Activated T-helper 1 cell treated with Interleukin-2 at 50 U/mL for 16 hours (primary cell): Measurements from ENCODE around the gene SHANK1.

ENCODE experiments used
- DNase-seq: peaks from one replicate; pipeline ENCODE4 v3.0.0-alpha.2; 2020; ENCODE audit warnings: low read depth

The SHANK1 gene

DNA sequence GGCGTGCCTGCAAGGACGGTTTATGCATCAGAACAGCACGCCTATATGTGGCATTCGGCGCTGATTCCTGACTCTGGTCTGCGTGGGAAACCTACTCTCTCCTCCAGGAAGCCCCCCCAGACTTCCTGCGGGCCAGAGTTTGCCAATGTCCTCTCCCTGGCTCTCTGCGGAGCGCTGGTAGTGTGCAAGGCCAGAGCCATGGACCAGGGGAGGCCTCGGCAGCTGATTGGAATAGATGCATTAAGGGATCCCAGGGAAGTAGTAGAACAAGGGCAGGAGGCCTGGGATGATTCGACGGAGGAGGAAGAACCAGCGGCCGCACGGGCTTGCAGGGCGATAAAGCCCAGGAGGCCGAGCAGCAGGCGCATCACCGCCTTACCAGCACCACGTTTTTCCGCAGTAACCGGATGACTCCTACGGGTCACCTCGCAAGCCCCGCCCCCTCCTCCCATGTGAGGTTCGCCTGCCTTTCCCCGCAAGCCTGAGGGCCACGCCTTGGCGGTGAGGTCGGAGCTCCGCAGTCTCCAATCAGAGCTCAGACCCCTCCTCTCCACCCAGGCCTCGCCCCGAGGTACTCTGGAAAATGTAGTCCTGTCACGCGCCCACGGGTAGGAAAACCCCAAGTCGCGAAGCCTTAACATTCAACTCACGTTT lies 8.6 kb upstream of the SHANK1 start:
- DNase-seq, result no peak

DNA sequence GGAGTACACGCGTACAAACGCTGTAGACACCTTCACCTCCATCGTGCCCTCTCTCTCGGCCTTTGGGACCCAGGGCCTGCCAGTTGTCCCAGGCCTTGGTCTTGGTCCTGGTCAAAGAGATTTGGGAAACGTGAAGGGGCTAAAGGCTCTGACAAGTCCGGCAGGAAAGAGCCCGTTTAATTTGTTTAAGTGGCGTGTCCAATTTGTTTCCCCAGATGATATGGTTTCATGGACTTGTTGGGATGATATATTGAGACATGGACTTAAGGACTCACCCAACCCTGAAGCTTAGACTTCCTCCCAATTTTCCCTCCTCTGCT lies 6.3 kb upstream of the SHANK1 start:
- no peak for DNase-seq

DNA sequence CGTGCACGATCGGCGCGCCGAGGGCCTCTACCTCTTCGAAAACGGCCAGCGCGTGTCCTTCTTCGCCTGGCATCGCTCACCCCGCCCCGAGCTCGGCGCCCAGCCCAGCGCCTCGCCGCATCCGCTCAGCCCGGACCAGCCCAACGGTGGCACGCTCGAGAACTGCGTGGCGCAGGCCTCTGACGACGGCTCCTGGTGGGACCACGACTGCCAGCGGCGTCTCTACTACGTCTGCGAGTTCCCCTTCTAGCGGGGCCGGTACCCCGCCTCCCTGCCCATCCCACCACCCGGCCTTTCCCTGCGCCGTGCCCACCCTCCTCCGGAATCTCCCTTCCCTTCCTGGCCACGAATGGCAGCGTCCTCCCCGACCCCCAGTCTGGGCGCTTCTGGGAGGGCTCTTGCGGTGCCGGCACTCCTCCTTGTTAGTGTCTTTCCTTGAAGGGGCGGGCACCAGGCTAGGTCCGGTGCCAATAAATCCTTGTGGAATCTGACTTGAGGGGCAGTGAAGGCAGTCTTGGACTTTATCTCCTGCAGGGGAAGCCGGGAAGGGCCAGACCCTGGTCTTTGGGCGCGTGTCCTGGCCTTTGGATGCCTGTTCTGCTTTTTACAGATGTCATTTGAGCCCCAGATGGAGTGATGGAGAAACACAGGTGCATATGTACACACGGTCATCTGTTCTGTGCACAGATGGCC lies 5.8 kb upstream of the SHANK1 start:
- no peak for DNase-seq

DNA sequence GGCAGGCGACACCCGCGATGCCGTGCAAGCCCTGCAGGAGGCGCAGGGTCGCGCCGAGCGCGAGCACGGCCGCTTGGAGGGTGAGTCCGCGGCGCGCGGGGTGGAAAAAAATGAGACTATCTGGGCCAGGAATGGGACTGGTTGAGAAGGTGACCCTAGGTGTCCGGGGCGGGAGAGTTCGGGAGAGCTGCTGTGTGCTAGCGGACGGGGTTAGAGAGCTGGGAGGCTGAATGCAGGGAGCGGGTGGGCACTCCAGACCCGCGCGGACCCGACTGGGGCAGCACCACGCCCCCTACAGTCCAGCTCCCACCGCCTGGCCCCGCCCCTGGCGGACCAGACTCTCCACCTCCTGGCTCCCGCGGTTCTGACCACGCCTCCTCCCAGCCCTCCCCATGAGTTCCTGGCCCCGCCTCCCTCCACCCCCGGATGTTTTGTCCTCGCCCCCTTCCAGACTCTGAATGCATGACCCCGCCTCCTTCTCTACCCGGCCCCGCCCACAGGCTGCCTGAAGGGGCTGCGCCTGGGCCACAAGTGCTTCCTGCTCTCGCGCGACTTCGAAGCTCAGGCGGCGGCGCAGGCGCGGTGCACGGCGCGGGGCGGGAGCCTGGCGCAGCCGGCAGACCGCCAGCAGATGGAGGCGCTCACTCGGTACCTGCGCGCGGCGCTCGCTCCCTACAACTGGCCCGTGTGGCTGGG lies 5.1 kb upstream of the SHANK1 start:
- DNase-seq, result peak; percentile 60

DNA sequence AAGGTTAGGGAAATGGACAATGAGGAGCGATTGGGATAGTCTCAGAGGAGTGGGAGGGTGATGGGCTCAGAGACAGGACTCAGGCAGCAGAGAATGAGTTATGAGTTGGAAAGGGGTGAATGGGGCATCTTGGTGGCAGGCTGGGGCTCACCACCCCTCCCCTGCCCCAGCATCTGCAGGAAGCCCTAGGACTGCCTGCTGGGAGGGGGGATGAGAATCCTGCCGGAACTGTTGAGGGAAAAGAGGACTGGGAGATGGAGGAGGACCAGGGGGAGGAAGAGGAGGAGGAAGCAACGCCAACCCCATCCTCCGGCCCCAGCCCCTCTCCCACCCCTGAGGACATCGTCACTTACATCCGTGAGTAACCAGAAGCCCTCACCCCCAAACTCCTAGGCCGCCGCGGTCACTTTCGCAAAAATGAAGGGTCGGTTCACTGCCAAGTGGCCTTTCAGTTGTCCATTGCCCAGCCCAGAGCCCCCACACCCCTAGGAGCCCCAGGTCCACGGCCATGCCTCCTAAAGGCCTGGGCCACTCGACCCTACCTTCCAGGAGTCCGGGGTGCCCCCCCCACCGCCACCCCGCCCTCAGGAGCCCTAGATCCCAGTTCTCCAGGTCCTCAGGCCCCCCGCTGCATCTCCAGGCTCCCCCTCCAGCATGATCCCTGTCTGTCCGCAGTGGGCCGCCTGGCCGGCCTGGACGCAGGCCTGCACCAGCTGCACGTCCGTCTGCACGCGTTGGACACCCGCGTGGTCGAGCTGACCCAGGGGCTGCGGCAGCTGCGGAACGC lies 4.3 kb upstream of the SHANK1 start:
- no peak for DNase-seq

DNA sequence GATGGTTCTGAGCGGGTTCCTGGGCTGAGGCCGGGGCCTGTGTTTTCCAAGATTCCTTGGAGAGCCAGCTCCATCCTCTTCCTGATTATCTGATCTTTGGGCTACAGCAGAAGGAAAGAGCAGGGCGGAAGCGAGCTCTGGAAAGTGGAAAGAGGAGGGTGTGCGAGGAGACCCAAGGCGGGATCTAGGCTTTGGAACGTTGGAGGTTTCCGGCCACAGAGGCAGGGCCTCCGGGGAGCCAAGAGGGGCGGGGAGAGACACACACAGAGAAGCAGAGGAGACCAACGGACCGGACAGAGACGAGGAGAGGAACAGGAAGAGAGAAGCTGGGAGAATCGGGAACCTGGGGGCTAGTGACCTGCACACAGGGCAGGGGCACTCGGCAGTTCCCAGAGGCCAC lies 3.5 kb upstream of the SHANK1 start, which contains the start of gene CLEC11A:
CLEC11A (plus strand) TSS at position 296 of the 400 bp plus-strand sequence. CDS start 162 bp downstream, outside the sequence.
- no peak for DNase-seq

DNA sequence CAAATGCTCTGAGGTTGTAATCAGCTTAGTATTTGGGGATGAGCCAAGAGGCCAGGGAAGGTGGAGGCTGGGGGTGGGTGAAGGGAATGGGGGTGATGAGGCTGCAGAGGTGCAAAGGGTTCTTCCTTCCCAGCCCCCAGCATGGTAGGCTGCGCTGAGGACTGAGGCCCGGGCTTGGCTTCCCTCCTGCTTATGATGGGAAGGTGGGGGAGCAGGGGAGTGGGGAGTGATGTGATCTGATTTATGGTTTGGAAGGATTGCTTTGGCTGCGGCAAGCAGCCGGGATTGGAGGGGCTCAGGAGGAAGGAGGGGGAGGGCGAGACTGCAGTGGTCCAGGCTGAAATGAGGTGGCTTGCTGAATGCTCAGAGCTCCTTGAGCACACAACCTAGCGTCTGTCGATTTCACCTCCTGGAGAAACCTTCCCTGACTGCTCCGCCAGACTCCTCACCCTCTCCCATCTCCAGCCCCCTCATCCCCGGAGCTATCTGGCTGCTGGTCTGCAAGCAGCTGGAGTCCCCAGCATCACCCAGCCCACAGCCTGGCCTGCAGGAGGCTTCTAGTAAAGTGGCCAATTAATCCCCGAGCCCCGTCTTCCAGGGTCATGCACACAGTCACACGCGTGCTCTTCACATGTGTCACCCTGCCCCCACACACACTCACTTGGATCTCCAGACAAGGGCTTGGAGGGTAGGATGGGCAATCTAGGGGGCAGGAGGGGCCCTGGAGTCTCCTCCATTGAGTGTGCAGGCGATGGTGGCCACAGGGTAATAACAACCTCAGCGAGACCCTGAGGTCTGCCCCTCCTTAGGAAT lies 2.8 kb upstream of the SHANK1 start:
- no peak for DNase-seq

DNA sequence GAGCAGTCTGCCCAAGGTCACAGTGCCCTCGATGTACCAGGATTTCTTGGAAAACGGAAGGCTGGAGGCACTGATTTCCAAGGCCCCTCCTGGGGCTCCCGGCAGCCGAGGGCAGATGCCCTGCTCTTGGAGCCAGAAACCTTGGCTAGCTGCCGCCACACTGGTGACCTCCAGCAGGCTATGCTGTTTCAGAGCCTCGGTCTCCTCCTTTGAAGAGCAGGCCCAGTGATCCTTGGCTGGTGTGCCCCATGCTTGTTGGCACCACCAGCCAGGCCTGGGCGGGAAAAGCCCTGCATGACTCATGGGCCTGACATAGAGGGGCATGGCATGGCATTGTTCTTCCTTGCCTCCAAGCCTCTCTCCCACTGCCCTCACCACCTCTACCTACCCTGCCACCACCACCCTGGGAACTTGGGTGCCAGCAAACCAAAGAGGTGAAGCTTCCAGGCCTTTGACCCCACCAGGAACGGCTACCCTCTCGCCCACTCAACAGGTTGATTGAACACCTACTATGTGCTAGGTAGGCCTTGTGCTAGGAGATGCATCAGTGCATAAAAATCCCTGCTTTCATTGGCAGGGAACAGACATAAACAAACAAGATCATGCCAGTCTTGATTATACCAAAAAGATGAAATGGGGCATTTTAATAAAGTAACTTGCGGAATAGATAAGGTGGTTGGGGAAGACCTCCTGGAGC lies 2.0 kb upstream of the SHANK1 start:
- no peak for DNase-seq

DNA sequence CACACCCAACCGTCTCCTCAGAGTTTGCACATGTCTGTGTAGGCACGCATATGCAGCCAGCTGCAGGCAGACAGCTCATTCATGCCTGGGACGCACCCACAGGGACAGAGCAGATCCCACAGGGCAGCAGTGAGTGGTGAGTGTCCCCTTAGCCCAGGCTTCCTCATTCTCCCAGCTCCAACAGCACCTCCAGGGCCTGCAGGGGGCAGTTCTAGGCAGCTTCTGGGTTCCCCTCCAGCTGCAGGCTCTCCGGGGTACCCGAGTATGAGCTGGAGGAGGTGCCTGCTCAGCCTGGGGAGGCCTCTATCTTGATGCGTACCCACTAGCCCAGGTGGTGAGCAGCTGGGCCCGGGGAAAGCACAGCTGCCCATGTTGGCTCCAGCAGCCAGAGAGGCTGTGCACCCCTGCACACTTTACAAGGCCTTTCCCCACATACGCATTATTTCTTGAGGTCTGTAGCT lies 1.3 kb upstream of the SHANK1 start:
- no peak for DNase-seq

DNA sequence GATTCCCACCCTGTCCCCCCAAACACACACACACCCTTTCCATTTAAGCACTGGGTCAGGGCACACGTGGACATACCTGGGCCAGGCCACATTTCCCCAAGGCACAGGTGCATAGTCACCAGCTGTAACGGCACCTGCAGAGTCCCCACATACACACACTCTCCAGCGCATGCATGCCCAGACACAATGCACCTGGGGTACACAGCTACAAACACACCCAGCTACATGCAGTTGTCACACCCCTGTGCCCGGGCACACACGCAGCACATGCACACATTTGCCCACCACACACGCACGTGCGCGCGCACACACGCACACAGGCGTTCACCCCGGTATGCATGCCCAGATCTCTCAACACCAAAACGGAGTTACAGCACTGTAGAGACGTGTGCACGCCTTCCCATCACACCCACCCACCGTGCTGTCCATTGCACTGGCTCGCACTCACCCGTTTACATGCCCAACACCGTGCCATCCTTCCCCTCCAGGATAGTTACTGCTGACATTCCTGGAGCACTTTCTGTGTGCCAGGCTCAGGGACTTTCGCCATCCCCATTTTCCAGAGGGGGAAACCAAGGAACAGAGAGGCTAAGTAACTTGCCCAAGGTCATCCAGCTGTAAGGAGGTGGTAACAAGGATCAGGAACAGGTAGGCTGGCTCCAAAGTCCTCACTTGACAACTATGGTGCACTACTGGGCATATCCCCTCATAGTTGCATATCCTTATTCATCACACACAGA lies 749 bp upstream of the SHANK1 start:
- no peak for DNase-seq

DNA sequence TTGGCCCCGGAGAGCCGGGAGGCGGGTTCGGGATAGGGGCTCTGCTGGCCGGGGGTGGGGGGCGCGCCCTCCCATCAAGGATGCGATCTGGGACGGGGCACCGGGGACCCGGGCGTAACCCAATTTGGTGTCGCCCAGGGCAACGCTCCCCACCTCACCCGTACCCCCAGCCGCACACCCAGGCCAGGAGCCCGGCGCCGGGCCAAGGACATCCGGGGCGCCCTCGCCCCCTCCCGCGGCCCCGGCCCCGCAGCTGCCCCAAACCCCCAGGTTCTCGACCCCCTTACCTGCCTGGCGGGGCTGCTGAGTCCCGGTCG lies 525 bp downstream of the SHANK1 start:
- no peak for DNase-seq

DNA sequence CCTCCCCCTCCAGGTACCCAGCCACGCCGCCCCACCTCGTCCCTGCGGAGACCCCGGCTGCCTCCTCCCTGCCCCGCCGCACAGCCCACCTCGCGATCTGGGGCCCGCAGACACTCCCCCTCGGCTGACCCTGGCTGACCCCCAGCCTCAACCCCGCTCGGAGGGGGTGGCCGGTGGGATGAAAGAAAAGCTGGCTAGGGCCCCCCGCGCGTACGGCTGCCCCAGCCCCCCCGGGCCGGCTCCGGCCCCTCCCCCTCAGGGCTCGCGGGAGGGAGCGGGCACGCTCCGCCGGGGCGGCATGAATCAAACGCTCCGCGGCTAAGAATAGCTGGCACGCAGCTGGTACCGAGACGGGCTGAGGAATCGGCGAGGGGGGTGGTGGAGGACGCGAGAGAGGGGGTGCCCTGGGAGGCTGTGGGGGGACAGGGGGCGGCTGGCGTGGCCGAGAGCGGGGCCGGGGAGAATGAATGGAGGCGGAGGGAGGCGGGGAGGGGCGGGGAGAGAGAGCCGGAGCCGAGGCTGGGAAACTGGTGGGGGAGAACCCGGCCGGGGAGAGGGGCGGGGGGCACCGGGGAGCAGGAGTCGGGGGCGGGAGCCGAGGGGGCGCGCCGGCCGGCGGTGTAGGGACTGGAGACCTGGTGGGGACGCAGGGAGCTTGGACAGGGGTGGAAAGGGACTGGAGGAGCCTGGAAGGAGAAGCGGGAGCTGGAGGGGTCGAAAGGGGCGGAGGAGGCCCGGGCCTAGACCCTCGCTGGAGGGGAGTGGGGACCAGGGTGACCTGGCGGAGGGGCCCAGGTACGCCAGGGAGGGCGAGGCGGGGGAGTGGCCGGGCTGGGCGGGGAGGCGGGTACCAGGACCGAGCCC lies 1.1 kb downstream of the SHANK1 start:
- no peak for DNase-seq

DNA sequence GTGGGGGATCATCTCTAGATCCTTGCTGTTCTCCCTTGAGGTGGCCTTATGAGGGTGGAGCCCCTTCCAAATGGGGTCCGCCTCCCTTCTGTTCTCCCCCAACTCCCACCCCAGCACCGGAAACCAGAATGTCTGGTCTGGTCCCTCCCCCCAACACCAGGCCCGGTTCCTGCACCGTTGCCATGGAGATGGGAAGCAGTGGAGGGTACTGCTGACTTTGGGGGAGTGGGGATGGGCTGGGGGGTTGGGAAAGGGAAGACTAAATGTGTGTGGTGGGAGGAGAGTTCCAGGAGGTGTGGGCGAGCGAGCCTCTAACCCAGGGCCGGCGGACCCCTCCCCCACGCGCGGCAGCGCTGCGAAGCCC lies 1.7 kb downstream of the SHANK1 start:
- no peak for DNase-seq

DNA sequence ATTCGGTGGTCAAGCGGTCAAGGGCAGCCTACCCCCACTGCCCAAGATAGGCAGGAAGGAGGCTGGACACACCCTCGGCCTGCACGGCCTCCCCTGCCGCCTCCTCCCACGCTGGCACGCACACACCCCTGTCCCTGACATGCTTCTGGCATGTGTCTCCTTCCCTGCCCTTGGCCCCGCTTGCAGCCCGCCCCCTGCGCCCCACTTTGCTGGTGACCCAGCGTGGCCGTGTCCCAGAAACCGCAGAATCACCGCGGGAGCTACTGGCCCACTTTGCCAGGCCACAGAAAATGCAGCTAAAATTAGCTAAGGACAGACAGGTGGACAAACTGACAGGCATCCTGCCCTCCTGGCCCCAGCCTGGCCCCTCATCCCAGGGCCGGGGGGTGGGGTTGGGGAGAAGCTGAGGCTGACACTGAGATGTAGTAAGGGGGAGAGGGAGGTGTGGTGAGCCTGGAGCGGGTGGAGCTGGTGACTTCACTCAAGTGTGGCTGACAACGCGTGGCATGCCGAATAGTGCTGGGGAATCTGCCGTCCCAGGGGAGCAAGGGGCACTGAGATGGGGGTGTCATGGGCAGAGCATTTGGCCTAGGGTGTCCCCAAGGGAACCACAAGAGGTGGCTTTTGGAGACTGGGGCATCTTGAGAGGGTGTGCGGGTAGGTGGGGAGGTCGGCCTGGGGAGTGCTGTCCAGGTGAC lies 2.4 kb downstream of the SHANK1 start:
- no peak for DNase-seq

DNA sequence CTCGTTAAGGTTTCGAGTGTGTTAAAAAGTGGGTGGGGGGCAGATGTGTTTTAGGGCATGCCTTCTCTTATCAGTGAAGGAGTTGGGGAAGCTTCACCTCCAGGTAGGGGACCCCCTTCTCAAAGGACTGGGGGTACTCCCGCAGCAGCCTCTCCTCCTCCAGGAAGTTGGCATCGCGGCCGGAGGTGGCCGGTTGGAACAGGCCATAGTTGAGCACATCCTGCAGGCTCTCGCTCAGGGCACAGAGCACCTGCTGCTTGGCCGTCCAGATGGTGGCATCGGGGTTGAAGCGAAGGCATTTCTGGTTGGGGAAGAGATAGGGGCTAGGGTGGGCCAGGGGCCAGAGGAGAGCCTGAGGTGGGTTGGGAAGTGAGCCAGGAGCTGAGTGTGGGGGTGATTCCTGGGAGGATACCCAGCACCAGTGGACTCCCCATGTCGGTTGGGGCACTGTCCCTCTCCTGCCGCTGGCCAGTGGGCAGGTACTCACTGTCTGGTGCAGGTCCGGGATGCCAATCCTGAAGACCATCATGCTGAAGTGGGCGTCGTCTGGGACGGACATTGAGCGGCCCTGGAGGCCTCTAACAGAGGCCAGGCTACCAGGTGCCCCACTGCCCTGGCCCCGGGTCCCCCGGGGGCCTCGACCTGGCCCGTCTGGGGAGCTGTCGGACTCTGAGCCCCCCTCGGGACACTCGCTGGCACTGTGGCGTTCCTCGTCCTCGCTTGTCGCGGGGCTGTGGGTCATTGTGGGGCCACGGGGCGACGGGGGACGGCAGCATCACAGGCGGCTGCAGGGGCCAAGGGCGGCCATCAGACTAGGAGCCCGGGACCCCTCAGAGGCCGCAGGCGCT lies 3.2 kb downstream of the SHANK1 start:
- no peak for DNase-seq

DNA sequence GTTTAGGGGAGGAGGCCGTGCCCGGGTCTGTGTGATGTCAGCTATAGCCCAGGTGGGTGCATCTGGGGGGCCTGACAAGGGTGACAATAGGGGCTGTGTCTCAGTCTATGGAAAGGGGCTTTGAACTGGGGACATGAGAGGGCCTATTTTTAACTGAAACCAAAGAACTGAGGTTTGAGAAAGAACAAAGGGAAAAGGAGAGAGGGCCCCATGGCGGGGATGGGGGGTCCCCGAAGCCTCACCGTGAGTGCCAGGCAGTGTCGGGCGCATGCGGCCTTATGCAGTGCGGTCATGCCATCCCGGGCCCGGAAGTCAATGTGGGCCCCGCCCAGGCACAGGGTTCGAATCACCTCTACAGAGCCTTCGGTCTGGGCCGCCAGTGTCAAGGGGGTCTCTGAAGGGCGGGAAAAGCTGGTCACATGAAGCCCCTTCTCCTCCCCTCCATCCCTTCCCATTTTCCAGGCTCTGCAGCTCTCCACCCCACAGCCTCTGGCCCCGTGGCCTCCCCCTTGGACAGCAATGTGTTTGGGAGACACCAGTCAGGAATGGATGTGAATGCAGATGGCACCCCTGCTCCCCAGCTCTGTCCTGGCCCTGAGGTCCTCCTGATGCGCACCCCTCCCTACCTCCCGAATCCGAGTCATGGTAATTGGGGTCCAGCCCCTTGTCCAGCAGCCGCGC lies 5.9 kb downstream of the SHANK1 start:
- DNase-seq, result no peak

DNA sequence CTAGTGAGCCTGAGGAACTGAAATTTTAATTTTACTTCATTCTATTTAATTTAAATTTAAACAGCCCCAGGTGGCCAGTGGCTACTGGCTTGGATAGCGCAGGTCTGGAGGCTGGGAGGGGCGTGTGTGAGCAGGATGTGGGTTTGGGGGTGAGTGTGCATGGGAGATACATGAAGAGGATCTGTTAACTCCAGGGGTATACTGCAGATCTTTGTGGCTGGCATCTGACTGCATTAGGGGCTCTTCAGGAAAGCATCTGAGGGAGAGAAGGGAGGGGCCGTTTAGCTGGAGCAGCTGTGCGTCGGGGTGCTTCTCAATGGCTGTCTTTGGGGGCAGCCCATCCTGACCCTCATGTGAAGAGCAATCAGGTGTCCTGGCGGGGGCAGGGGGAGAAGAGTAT lies 6.8 kb downstream of the SHANK1 start:
- DNase-seq, result no peak
